Body of pancreas (tissue), 4 donors: ENCODE results near the gene CDK14. TPM values are rescaled to one million over a fixed set of nuclear protein-coding genes. Genes with fewer than 3 reads are reported as not detected.

ENCODE experiments used
- ATAC-seq: fragments of 150-250 bp; one replicate; pipeline ENCODE4 v1.9.1; 2016
- DNase-seq, 4 donors: peaks; one replicate each; pipeline ENCODE4 v3.0.0-alpha.2; 2019
- H3K27ac ChIP-seq, 4 donors: fragments of 200-600 bp; sonication (generic); 1 replicate in 3 of 4; 2 replicates in 1 of 4; pipeline versions ENCODE4 v1.5.1 to v1.6.1; 2016 to 2019; ENCODE audit warnings: mild to moderate bottlenecking in 1 of 4, mixed read lengths in 1 of 4, moderate library complexity in 1 of 4
- H3K27me3 ChIP-seq, 2 donors: fragments of 200-600 bp; sonication (generic); one replicate each; pipeline ENCODE4 v1.6.0; 2016; ENCODE audit warnings: mild to moderate bottlenecking in 1 of 2
- H3K36me3 ChIP-seq, 2 donors: fragments of 200-600 bp; sonication (generic); replicated peaks in 1 of 2; 2 replicates each; pipeline ENCODE4 v1.5.1; 2016; ENCODE audit warnings: low read depth in 2 of 2; ENCODE audit not compliant: insufficient read depth in 1 of 2
- H3K4me1 ChIP-seq: fragments of 200-600 bp; sonication (generic); one replicate; pipeline ENCODE4 v1.6.0; 2016
- H3K4me3 ChIP-seq, 2 donors: fragments of 200-600 bp; sonication (generic); 1 replicate in 1 of 2; 2 replicates in 1 of 2; pipeline ENCODE4 v1.5.1; 2016 to 2019
- H3K9me3 ChIP-seq, 3 donors: fragments of 200-600 bp; sonication (generic); 1 replicate in 2 of 3; 2 replicates in 1 of 3; pipeline ENCODE4 v1.5.1; 2016
- CTCF ChIP-seq, 7 experiments: fragments of 450-650 bp in 4 of 7; fragments of 200-600 bp in 3 of 7; sonication (generic) in 3 of 7; IDR thresholded peaks; one replicate each; pipeline ENCODE4 v1.5.1; 2016 to 2019; ENCODE audit warnings: antibody characterized with exemption in 7 of 7
- POLR2A ChIP-seq, 3 donors: fragments of 450-650 bp; IDR thresholded peaks; one replicate each; pipeline ENCODE4 v1.6.1; 2016; ENCODE audit warnings: antibody characterized with exemption in 3 of 3, mild to moderate bottlenecking in 2 of 3
- WGBS, 2 donors: methylation state at CpG; one replicate each; pipeline ENCODE4 v1.1.5; 2017; 5-methylcytosine and 5-hydroxymethylcytosine counted together
- intact Hi-C: fragments of 100-400 bp; cut with DNase I; formaldehyde crosslinking; loops from one replicate; pipeline ENCODE4 v1.15.1; 2023
- total RNA-seq, 2 donors: library from RNA; depleted of rRNA; stranded (reverse); fragments of >200 nt; gene quantifications; one replicate each; pipeline ENCODE4 v1.1.0, GENCODE V29; 2016

Gene CDK14
- total RNA-seq, 2 donors from 2014 or later = 21.8 to 35.6 TPM

GRCh38 chr7:90876701-90877100, 280.6 kb downstream of the CDK14 start:
- no peak for ATAC-seq
- Histone ChIP-seq H3K9me3 (no peaks in the 10 kb centered on the region), H3K27me3 (no peaks in the 10 kb centered on the region), H3K4me1 (no peaks in the 10 kb centered on the region), H3K36me3 (no peaks in the 10 kb centered on the region), H3K4me3 (no peak overlapping the region), H3K27ac (no peak overlapping the region)
- no peak for TF ChIP-seq CTCF (IDR thresholded peaks at IDR 0.05)
- no peak for TF ChIP-seq POLR2A (IDR thresholded peaks at IDR 0.05)
- intact Hi-C loops = no loop called here
- WGBS, 2 donors = 78 to 83% methylated on average over 2 of the region's 2 CpGs
- DNase-seq = no peak

DNA sequence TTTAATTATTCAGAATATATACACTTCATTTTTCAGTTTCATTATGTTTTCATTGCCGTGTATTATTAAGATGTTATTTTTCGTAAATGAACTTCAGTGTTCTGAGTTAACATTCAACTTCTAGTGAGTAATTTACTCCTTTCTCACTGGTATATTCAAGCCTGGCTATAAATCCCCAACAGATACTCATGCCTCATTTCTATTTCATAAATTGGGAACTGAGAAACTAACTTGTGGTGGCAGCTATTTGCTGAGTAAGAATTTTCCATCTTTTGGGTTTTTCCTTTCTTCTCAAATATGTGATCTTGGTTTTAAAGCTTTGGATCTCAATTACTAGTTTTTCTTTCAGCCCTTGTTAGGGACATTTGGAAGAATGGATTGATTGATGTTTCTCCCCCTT, 281.1 kb downstream of the CDK14 start:
- Histone ChIP-seq H3K27me3 (no peaks in the 10 kb centered on the region), H3K4me3 (no peak overlapping the region), H3K4me1 (no peaks in the 10 kb centered on the region), H3K27ac (no peak overlapping the region), H3K36me3 (no peaks in the 10 kb centered on the region), H3K9me3 (no peaks in the 10 kb centered on the region)
- DNase-seq = no peak
- intact Hi-C loops = no loop called here
- 44 to 48% methylated on average over 2 of the region's 2 CpGs for WGBS, 2 donors
- ATAC-seq = no peak
- TF ChIP-seq POLR2A (IDR thresholded peaks at IDR 0.05) (no peak), CTCF (IDR thresholded peaks at IDR 0.05) (no peak)

DNA sequence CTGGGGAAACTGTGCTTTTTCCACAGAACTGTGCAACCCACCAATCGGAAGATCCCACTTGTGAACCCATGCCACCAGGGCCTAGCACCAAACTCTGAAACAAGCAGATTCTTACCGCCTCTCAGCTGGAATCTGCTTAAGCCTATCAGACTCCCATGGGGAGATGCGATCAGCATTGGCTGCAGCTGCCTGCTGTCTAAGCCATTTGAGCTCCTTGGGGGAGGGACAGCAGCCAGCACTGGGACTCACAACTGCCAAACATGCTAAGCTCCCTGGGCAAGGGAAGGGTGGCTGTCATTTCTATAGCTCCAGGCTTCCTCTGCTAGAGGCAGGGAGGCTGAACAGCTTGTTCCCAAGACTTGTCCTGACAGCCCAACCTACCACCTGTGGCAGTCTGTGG, 283.8 kb downstream of the CDK14 start:
- Histone ChIP-seq H3K27me3 (no peaks in the 10 kb centered on the region), H3K27ac (no peak overlapping the region), H3K36me3 (no peaks in the 10 kb centered on the region), H3K9me3 (no peaks in the 10 kb centered on the region), H3K4me3 (no peak overlapping the region), H3K4me1 (no peaks in the 10 kb centered on the region)
- intact Hi-C loops = no loop called here
- DNase-seq = no peak
- TF ChIP-seq POLR2A (IDR thresholded peaks at IDR 0.05) (no peak), CTCF (IDR thresholded peaks at IDR 0.05) (no peak)
- no peak for ATAC-seq
- WGBS, 2 donors = 92 to 96% methylated on average over 2 to 3 of the region's 3 CpGs

DNA sequence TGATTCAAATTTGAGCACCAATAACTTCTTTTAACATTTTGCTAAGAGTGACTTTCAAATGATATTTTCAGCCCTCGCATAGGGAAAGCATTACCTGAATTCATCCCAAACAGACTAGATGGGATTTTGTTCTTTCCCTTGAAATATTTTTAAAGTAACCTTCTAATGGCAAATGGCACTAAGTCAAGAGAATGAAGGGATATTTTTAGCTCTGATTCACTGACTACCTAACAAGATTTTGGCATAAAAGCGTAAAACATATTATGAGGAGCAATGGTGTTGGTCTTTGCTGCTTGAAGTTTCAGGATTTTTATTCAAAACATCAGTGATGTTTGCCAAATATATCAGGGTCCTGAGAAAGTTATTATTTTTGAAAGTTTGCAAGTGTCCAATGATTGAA, 290.3 kb downstream of the CDK14 start:
- H3K36me3 ChIP-seq = no peaks in the 10 kb centered on the region
- 94 to 98% methylated on average over 2 of the region's 2 CpGs for WGBS, 2 donors
- TF ChIP-seq CTCF (IDR thresholded peaks at IDR 0.05) = no peak
- no peak for TF ChIP-seq POLR2A (IDR thresholded peaks at IDR 0.05)

DNA sequence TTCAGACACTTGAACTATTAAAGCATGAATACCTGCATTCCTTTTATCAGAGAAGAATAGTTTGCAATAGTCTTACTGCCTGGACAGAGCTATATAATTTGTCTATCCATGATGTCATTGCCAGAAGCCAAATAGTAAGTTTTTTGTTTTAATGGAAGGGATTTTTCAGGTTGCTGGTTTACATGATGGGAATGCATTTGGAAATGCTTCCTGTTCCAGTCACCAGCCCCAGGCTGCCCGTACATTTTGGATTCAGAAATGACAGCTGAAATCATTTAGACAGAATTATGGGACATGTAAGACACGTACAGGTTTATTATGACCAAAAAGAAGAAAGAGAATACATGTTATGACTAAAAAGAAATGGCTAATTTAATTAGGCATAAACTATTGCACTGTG, 293.1 kb downstream of the CDK14 start:
- intact Hi-C loops = no loop called here
- 69 to 86% methylated on average over 2 of the region's 2 CpGs for WGBS, 2 donors
- Histone ChIP-seq H3K4me1 (no peaks in the 10 kb centered on the region), H3K27ac (no peak overlapping the region), H3K27me3 (no peaks in the 10 kb centered on the region), H3K36me3 (no peaks in the 10 kb centered on the region), H3K9me3 (no peaks in the 10 kb centered on the region), H3K4me3 (no peak overlapping the region)
- TF ChIP-seq POLR2A (IDR thresholded peaks at IDR 0.05) (no peak), CTCF (IDR thresholded peaks at IDR 0.05) (no peak)
- ATAC-seq (no peak), DNase-seq (no peak)

More for the DNA sequence above, 290.3 kb downstream of the CDK14 start:
- DNase-seq (no peak), ATAC-seq (no peak)
- intact Hi-C loops = no loop called here
- Histone ChIP-seq H3K27ac (no peak overlapping the region), H3K4me1 (no peaks in the 10 kb centered on the region), H3K4me3 (no peak overlapping the region), H3K9me3 (no peaks in the 10 kb centered on the region), H3K27me3 (no peaks in the 10 kb centered on the region)
